Endodermal cell (in vitro differentiated cells): ENCODE measurements around the gene NRXN3. TPM values are rescaled to one million over a fixed set of nuclear protein-coding genes. Genes with fewer than 3 reads are reported as not detected.

Experiments used
- DNase-seq: peaks from one replicate; pipeline ENCODE4 v3.0.0-alpha.2; 2017
- H3K27ac ChIP-seq: 2 replicates; pipeline ENCODE4 v1.5.1; 2013; ENCODE audit warnings: mild to moderate bottlenecking, low read depth, low read length, moderate library complexity
- H3K27me3 ChIP-seq: 2 replicates; pipeline ENCODE4 v1.6.1; 2013; ENCODE audit warnings: mild to moderate bottlenecking, low read length, moderate library complexity; ENCODE audit not compliant: insufficient read depth, control insufficient read depth, poor library complexity, severe bottlenecking
- H3K36me3 ChIP-seq: 2 replicates; pipeline ENCODE4 v1.7.0; 2013; ENCODE audit warnings: mild to moderate bottlenecking, low read length, moderate library complexity; ENCODE audit not compliant: control insufficient read depth, insufficient read depth
- H3K4me1 ChIP-seq: one replicate; pipeline ENCODE4 v1.7.0; 2013; ENCODE audit warnings: low read length; ENCODE audit not compliant: control insufficient read depth, insufficient read depth
- H3K4me3 ChIP-seq: 2 replicates; pipeline ENCODE4 v1.5.1; 2013; ENCODE audit warnings: mild to moderate bottlenecking, low read length, moderate library complexity
- H3K9ac ChIP-seq: 2 replicates; pipeline ENCODE4 v1.6.1; 2013; ENCODE audit warnings: mild to moderate bottlenecking, low read length, moderate library complexity; ENCODE audit not compliant: poor library complexity, severe bottlenecking; ENCODE audit errors: extremely low read depth
- H3K9me3 ChIP-seq: 2 replicates; pipeline ENCODE4 v1.6.1; 2013; ENCODE audit warnings: mild to moderate bottlenecking, low read length, moderate library complexity; ENCODE audit not compliant: control insufficient read depth
- H3K27ac Mint-ChIP-seq: 2 replicates; pipeline ENCODE4 v1.8.0; 2020; ENCODE audit warnings: mixed read lengths
- H3K27me3 Mint-ChIP-seq: 2 replicates; pipeline ENCODE4 v1.8.0; 2021; ENCODE audit warnings: mild to moderate bottlenecking, mixed read lengths; ENCODE audit not compliant: insufficient read depth
- H3K36me3 Mint-ChIP-seq: 2 replicates; pipeline ENCODE4 v1.8.0; 2020; ENCODE audit warnings: low read depth, mixed read lengths
- H3K4me1 Mint-ChIP-seq: 2 replicates; pipeline ENCODE4 v1.8.0; 2020; ENCODE audit warnings: mixed read lengths
- H3K4me3 Mint-ChIP-seq: 2 replicates; pipeline ENCODE4 v1.8.0; 2020; ENCODE audit warnings: mild to moderate bottlenecking, moderate library complexity, mixed read lengths
- H3K9me3 Mint-ChIP-seq: 2 replicates; pipeline ENCODE4 v1.8.0; 2020; ENCODE audit warnings: mild to moderate bottlenecking, mixed read lengths
- CTCF ChIP-seq: fragments of 200-600 bp; sonication (generic); conservative IDR thresholded peaks from 2 replicates; pipeline ENCODE4 v1.5.0; 2021; ENCODE audit warnings: antibody characterized with exemption, mild to moderate bottlenecking
- WGBS, 2 experiments: methylation state at CpG; one replicate each; pipeline versions ENCODE4 v1.1.5 to v1.1.7; 2013; ENCODE audit warnings: missing lambda C conversion rate in 2 of 2, mixed read lengths in 1 of 2; ENCODE audit not compliant: insufficient coverage in 1 of 2, insufficient read length in 1 of 2; 5-methylcytosine and 5-hydroxymethylcytosine counted together
- total RNA-seq, 2 donors: library from RNA; stranded (reverse); fragmentation: NEBNext Ultra II Directional in 1 of 2; extraction: Animal tissue kit (Norgen Biotek cat#: 25700) in 1 of 2; gene quantifications; 2 replicates in 1 of 2; 3 replicates in 1 of 2; pipeline ENCODE4 v1.2.1, GENCODE V29; 2021

NRXN3 gene
- total RNA-seq, 2 donors from 2014 or later, result 20.9 to 21.4 TPM

- Mint-ChIP-seq H3K27ac (no peak overlapping the region), H3K27me3 (no peaks in the 10 kb centered on the region), H3K36me3 (no peaks in the 10 kb centered on the region), H3K4me1 (peaks cover under 1% of the 10 kb centered on the region), H3K4me3 (no peak overlapping the region), H3K9me3 (peaks cover 3% of the 10 kb centered on the region)
- H3K4me3 ChIP-seq, result no peak overlapping the region
- no peaks in the 10 kb centered on the region for H3K9me3 ChIP-seq
- WGBS, 2 experiments, result 94 to 96% methylated on average over 3 to 4 of the region's 4 CpGs
- TF ChIP-seq CTCF, result no peak
- no peaks in the 10 kb centered on the region for H3K4me1 ChIP-seq
- H3K27ac ChIP-seq, result no peak overlapping the region
- DNase-seq, result no peak
- no peaks in the 10 kb centered on the region for H3K27me3 ChIP-seq
- no peak overlapping the region for H3K9ac ChIP-seq
- H3K36me3 ChIP-seq, result no peaks in the 10 kb centered on the region
Observed at GRCh38 chr14:78785265-78785664, 615.1 kb downstream of the NRXN3 start.

GRCh38 chr14:78788467-78789360, 618.5 kb downstream of the NRXN3 start:
- H3K9ac ChIP-seq, result no peak overlapping the region

GRCh38 chr14:78790271-78790670, 620.1 kb downstream of the NRXN3 start:
- Histone ChIP-seq H3K4me1 (no peaks in the 10 kb centered on the region), H3K27me3 (no peaks in the 10 kb centered on the region), H3K4me3 (no peak overlapping the region), H3K9me3 (no peaks in the 10 kb centered on the region), H3K27ac (no peak overlapping the region), H3K9ac (no peak overlapping the region), H3K36me3 (no peaks in the 10 kb centered on the region)
- WGBS, 2 experiments, result 38 to 39% methylated on average over 2 of the region's 2 CpGs
- no peaks in the 10 kb centered on the region for H3K9me3 Mint-ChIP-seq
- no peak overlapping the region for H3K4me3 Mint-ChIP-seq
- TF ChIP-seq CTCF, result peak; percentile 76
- H3K4me1 Mint-ChIP-seq, result peaks cover 5% of the 10 kb centered on the region
- peaks cover 1% of the 10 kb centered on the region for H3K27me3 Mint-ChIP-seq
- peak; percentile 56 for DNase-seq
- H3K27ac Mint-ChIP-seq, result no peak overlapping the region
- H3K36me3 Mint-ChIP-seq, result no peaks in the 10 kb centered on the region

More at GRCh38 chr14:78788467-78789360, 618.5 kb downstream of the NRXN3 start:
- no peak for DNase-seq
- Mint-ChIP-seq H3K9me3 (no peaks in the 10 kb centered on the region), H3K4me1 (peaks cover 5% of the 10 kb centered on the region), H3K27me3 (no peaks in the 10 kb centered on the region), H3K36me3 (no peaks in the 10 kb centered on the region), H3K27ac (no peak overlapping the region), H3K4me3 (no peak overlapping the region)
- Histone ChIP-seq H3K9me3 (no peaks in the 10 kb centered on the region), H3K27me3 (no peaks in the 10 kb centered on the region), H3K4me3 (no peak overlapping the region), H3K27ac (no peak overlapping the region), H3K4me1 (no peaks in the 10 kb centered on the region), H3K36me3 (no peaks in the 10 kb centered on the region)
- TF ChIP-seq CTCF, result peak; percentile 46
- 91 to 100% methylated on average over 2 of the region's 2 CpGs for WGBS, 2 experiments
